ENCODE data around the gene SPIRE1.

Gene SPIRE1

DNA sequence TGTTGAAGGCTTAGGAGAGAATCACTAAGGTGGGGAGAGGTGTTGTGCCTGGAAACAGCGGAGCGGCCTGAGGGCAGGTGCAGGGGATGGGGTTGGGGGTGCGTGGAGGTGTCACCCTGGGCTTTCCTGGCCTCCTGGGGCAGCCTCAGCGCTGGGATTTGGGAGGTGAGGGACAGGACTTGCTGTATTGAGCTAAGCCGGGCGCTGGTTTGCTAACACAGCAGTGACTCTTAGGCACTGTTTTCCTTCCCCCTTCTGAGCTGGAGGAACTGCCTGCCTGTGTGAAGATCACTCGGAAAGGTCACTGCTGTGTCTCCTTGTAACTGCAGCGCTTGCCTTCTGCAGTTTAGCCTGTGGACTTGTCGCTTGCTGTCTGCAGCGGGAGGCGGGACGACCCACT, 229.0 kb downstream of the SPIRE1 start:
- TF ChIP-seq, protein P1, sequence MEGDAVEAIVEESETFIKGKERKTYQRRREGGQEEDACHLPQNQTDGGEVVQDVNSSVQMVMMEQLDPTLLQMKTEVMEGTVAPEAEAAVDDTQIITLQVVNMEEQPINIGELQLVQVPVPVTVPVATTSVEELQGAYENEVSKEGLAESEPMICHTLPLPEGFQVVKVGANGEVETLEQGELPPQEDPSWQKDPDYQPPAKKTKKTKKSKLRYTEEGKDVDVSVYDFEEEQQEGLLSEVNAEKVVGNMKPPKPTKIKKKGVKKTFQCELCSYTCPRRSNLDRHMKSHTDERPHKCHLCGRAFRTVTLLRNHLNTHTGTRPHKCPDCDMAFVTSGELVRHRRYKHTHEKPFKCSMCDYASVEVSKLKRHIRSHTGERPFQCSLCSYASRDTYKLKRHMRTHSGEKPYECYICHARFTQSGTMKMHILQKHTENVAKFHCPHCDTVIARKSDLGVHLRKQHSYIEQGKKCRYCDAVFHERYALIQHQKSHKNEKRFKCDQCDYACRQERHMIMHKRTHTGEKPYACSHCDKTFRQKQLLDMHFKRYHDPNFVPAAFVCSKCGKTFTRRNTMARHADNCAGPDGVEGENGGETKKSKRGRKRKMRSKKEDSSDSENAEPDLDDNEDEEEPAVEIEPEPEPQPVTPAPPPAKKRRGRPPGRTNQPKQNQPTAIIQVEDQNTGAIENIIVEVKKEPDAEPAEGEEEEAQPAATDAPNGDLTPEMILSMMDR (IDR thresholded peaks at IDR 0.05), result no peak
- Histone ChIP-seq H3K27ac (no peak overlapping the region), H3K4me1 (peaks cover 0 to 9% (median 3%) of the 10 kb centered on the region in 4 donors), H3K4me3 (no peak overlapping the region), H3K36me3 (peaks cover 31 to 72% (median 41%) of the 10 kb centered on the region in 3 donors), H3K27me3 (no peaks in the 10 kb centered on the region), H3K9me3 (no peaks in the 10 kb centered on the region)
- no peak for DNase-seq
- intact Hi-C loops (cut with DNase I; ENCODE audit: low total_unique reads), result no loop called here

- peaks cover 0 to 16% (median 5%) of the 10 kb centered on the region in 4 donors for H3K4me1 ChIP-seq
- no peak for DNase-seq
- TF ChIP-seq, protein P1 (IDR thresholded peaks at IDR 0.05), result no peak
- H3K36me3 ChIP-seq, result peaks cover 11 to 52% (median 26%) of the 10 kb centered on the region in 3 donors
- no peak overlapping the region for H3K27ac ChIP-seq
- intact Hi-C loops (cut with DNase I; ENCODE audit: low total_unique reads), result no loop called here
- no peaks in the 10 kb centered on the region for H3K27me3 ChIP-seq
- H3K9me3 ChIP-seq, result no peaks in the 10 kb centered on the region
- H3K4me3 ChIP-seq, result no peak overlapping the region
Measured at GRCh38 chr18:12426924-12427323, 231.0 kb downstream of the SPIRE1 start.

DNA sequence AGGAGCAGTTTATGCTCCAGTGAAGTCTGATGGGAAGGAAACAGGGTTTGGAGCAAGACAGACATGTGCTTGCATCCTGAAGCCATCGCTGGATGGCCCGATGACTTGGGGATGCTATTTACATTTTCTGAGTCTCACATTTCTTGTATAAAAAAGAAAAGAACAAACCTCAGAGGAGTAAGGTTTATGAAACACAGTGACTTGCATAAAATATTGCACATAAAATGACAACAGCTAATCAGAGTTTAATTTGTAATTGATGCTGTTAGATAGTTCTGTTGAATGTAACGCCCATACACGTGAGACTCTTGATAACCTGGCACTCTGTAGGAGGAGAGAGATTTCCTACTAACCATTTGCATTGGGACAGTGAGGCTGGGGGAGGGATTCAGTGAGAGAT, 233.7 kb downstream of the SPIRE1 start:
- Histone ChIP-seq H3K36me3 (peaks cover 6 to 28% (median 20%) of the 10 kb centered on the region in 3 donors), H3K9me3 (no peaks in the 10 kb centered on the region), H3K27ac (no peak overlapping the region), H3K4me3 (no peak overlapping the region), H3K27me3 (no peaks in the 10 kb centered on the region), H3K4me1 (peaks cover 0 to 32% (median 16%) of the 10 kb centered on the region in 4 donors)
- TF ChIP-seq, protein P1 (IDR thresholded peaks at IDR 0.05), result no peak
- intact Hi-C loops (cut with DNase I; ENCODE audit: low total_unique reads), result no loop called here
- DNase-seq, result no peak

GRCh38 chr18:12423820-12424219, 234.1 kb downstream of the SPIRE1 start:
- H3K4me3 ChIP-seq, result no peak overlapping the region
- intact Hi-C loops (cut with DNase I; ENCODE audit: low total_unique reads), result no loop called here
- H3K27ac ChIP-seq, result no peak overlapping the region
- peaks cover 0 to 32% (median 16%) of the 10 kb centered on the region in 4 donors for H3K4me1 ChIP-seq
- H3K36me3 ChIP-seq, result peaks cover 4 to 24% (median 15%) of the 10 kb centered on the region in 3 donors
- no peaks in the 10 kb centered on the region for H3K9me3 ChIP-seq
- TF ChIP-seq, protein P1 (IDR thresholded peaks at IDR 0.05), result no peak
- DNase-seq, result no peak
- no peaks in the 10 kb centered on the region for H3K27me3 ChIP-seq

GRCh38 chr18:12423393-12423792, 234.5 kb downstream of the SPIRE1 start:
- no peak overlapping the region for H3K4me3 ChIP-seq
- TF ChIP-seq, protein P1 (IDR thresholded peaks at IDR 0.05), result no peak
- no peaks in the 10 kb centered on the region for H3K27me3 ChIP-seq
- peaks cover 0 to 32% (median 16%) of the 10 kb centered on the region in 4 donors for H3K4me1 ChIP-seq
- peaks cover 4 to 19% (median 14%) of the 10 kb centered on the region in 3 donors for H3K36me3 ChIP-seq
- DNase-seq, result no peak
- no peak overlapping the region for H3K27ac ChIP-seq
- intact Hi-C loops (cut with DNase I; ENCODE audit: low total_unique reads), result no loop called here
- H3K9me3 ChIP-seq, result no peaks in the 10 kb centered on the region

DNA sequence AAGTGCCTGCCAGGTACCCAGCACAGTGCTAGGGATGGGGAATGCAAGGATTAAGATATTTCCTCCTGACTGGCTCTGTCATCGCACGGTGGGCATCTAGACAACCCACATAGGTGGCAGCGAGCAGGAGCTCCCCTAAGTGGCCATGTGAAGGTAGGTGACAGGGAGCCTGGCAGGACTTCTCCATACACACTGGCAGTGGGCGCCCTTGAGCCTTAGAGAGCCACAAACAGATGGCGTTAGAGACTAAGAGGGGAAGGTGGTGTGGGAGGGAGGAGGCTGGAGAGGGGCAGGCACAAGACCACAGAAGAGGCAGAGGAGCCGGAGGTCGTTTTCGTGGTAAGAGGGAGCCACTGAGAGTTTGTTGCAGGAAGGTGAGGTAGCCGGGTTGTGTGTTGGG, 235.0 kb downstream of the SPIRE1 start:
- no peak for DNase-seq

More for the DNA sequence above, 235.0 kb downstream of the SPIRE1 start:
- no peaks in the 10 kb centered on the region for H3K27me3 ChIP-seq
- TF ChIP-seq, protein P1 (IDR thresholded peaks at IDR 0.05), result no peak
- intact Hi-C loops (cut with DNase I; ENCODE audit: low total_unique reads), result no loop called here
- no peaks in the 10 kb centered on the region for H3K9me3 ChIP-seq
- no peak overlapping the region for H3K27ac ChIP-seq
- peaks cover 4 to 15% (median 10%) of the 10 kb centered on the region in 3 donors for H3K36me3 ChIP-seq
- no peak overlapping the region for H3K4me3 ChIP-seq
- peaks cover 0 to 32% (median 16%) of the 10 kb centered on the region in 4 donors for H3K4me1 ChIP-seq

Measured in tibial artery (tissue), 4 donors.